Measurements from ENCODE around the gene DEGS2. TPM values are rescaled to one million over a fixed set of nuclear protein-coding genes. Genes with fewer than 3 reads are reported as not detected.
A peak's percentile ranks its signal among the peaks of the same experiment; 100 is the strongest.

DEGS2 gene
- total and polyA plus RNA-seq, 3 donors from 2014 or later: 3.3 to 5.9 (median 3.9) TPM

DNA sequence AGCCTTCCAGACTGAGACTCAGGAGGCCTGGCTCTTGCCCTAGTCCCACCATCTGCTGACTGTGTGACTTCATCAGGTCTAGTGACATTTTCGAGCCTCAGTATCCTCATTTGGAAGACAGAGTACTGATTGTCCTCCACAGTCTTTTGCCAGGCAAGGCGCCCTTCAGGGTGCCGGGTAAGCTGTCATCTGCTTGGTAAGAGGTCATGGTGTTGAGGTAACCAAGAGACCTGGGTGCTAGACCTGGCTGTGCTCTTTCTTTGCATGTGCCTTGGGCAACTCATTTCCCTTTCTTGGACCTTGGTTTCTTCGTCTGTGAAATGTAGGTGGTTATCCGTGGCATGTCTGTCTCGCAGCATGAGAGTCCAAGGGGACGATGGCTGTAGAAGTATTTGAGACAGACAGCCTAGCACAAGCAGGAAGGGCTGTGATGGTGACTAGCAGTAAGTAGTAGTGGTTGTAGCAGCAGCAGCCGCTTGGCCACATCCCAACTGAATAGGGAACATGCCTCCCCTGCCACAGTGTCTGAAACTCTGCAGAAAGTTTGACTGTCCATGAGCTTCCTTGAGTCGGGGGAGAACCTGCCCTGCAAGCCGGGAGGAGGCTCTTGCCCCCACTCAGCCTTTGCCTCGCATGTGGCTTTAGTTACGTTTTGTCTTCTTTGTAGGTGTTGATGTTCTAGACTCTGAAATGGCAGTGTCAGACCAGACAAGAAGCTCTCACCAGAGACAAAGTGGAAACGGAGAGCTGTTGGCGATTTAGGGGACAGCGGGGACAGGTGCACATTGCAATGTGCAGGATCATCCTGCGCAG is 53.9 kb downstream of the DEGS2 start:
- H3K4me3 ChIP-seq: no peak overlapping the region
- H3K27ac ChIP-seq: no peak overlapping the region
- no peaks in the 10 kb centered on the region for H3K9me3 ChIP-seq
- no peak for TF ChIP-seq POLR2A (IDR thresholded peaks at IDR 0.05)
- TF ChIP-seq, protein P1, sequence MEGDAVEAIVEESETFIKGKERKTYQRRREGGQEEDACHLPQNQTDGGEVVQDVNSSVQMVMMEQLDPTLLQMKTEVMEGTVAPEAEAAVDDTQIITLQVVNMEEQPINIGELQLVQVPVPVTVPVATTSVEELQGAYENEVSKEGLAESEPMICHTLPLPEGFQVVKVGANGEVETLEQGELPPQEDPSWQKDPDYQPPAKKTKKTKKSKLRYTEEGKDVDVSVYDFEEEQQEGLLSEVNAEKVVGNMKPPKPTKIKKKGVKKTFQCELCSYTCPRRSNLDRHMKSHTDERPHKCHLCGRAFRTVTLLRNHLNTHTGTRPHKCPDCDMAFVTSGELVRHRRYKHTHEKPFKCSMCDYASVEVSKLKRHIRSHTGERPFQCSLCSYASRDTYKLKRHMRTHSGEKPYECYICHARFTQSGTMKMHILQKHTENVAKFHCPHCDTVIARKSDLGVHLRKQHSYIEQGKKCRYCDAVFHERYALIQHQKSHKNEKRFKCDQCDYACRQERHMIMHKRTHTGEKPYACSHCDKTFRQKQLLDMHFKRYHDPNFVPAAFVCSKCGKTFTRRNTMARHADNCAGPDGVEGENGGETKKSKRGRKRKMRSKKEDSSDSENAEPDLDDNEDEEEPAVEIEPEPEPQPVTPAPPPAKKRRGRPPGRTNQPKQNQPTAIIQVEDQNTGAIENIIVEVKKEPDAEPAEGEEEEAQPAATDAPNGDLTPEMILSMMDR (IDR thresholded peaks at IDR 0.05): no peak
- intact Hi-C loops (cut with DNase I; ENCODE audit: low total_unique reads): no loop called here
- H3K4me1 ChIP-seq: peaks cover 33% of the 10 kb centered on the region
- no peak for DNase-seq
- H3K27me3 ChIP-seq: no peaks in the 10 kb centered on the region
- 90% methylated on average over 15 to 16 of the region's 16 CpGs for WGBS, 2 donors
- no peaks in the 10 kb centered on the region for H3K36me3 ChIP-seq (ENCODE audit: low read depth, missing control alignments)

DNA sequence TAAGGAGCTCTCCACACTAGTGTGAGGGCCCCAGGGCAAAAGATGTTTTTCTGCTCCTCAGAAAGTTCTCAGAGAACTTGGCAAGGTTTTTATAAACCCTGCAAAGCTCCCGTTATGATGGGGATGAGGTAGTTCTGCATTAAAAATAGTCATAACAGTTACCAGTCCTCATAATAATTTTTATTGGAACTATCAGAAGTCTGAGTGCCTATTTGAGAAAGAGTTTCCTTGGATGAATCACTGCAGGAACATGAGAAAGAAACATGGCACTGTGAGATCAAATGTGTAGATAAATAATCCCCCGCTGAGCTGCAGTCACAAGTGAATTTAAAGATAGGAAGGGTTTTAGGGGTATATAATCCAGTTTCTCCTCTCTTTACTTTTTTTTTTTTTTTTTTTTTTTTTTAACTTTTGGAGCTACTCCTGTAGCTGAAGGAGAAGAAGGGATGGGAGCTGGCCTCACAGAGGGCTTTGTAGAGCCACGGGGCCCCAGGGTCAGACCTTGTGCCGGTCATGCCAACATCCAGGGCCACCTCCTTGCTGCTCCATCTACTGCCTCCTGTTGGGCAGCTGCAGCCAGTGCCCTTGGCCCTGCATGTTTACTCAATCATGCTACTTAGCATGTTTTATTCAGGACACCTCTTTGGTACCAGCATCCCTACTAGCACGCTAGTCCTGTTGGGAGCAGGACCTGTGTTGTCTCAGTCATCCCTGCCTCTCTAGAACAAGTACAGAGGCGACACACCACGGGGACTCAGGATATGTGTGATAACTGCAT is 54.7 kb downstream of the DEGS2 start:
- Histone ChIP-seq H3K9me3 (no peaks in the 10 kb centered on the region), H3K27ac (peak overlapping the region in 1 of 2 donors; percentile 28), H3K27me3 (no peaks in the 10 kb centered on the region), H3K36me3 (ENCODE audit: low read depth, missing control alignments) (no peaks in the 10 kb centered on the region), H3K4me3 (no peak overlapping the region), H3K4me1 (peaks cover 33% of the 10 kb centered on the region)
- DNase-seq: no peak
- no peak for TF ChIP-seq POLR2A (IDR thresholded peaks at IDR 0.05)
- TF ChIP-seq, protein P1 (IDR thresholded peaks at IDR 0.05): no peak
- 85 to 87% methylated on average over 7 of the region's 7 CpGs for WGBS, 2 donors
- intact Hi-C loops (cut with DNase I; ENCODE audit: low total_unique reads): no loop called here

DNA sequence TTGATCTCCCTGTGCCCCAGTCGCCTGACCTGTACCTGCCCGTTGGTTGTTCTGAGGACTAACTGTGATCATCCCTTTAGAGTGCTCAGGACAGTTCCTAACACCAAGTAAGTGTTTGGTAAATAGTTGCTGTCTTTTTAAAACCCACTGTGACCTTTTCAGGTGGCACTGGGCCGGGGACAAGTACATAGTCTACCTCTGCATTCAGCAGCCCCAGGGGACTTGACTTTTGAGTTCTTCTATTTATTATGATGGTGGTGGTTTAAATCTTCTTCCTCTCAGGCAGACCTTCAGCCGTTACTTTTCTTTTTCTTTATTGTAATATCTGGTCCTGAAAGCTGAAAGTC is 55.5 kb downstream of the DEGS2 start:
- Histone ChIP-seq H3K9me3 (no peaks in the 10 kb centered on the region), H3K36me3 (ENCODE audit: low read depth, missing control alignments) (no peaks in the 10 kb centered on the region), H3K27me3 (no peaks in the 10 kb centered on the region), H3K4me1 (peaks cover 33% of the 10 kb centered on the region), H3K27ac (peak overlapping the region in 1 of 2 donors; percentile 28), H3K4me3 (no peak overlapping the region)
- TF ChIP-seq, protein P1 (IDR thresholded peaks at IDR 0.05): no peak
- no peak for TF ChIP-seq POLR2A (IDR thresholded peaks at IDR 0.05)
- no peak for DNase-seq
- WGBS, 2 donors: 60 to 72% methylated on average over 4 of the region's 4 CpGs
- intact Hi-C loops (cut with DNase I; ENCODE audit: low total_unique reads): no loop called here

DNA sequence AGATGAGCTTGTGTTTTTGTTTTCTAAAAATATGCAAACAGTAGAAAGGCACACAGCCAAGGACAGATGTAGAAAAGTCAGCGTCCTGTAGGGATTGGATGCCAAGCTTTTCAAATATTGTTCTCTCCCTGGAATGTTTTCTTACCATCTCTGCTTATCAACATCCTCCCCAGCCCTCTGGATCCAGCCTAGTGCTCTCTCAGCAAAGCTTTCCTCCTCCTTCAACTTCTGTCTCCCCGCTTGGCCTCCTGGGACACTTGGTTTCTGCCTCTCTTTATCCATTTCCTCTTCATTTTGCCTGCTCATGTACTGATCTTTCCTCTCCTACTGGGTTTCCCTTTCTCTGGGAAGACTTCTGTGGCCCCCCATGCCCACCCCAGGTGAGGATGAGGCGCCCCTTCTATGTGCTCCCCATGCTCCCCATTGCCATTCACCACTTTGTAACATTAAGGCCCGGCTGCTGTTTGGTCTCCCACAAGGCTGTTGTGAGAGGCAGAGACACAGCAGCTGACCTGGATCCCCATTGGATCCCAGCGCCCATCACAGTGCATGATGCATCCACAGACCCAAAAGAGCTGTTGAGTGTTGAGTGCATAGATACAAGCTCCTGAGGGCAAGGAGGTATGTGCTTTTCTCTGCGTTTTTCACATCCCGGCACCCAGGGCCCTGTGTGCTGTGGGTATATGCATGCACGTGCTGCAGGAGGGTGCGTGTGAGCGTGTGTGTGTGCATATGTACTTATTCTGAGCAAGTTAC is 56.0 kb downstream of the DEGS2 start:
- Histone ChIP-seq H3K36me3 (ENCODE audit: low read depth, missing control alignments) (no peaks in the 10 kb centered on the region), H3K9me3 (no peaks in the 10 kb centered on the region), H3K4me1 (peaks cover 31% of the 10 kb centered on the region), H3K4me3 (no peak overlapping the region), H3K27me3 (no peaks in the 10 kb centered on the region), H3K27ac (peak overlapping the region in 1 of 2 donors; percentile 42)
- no peak for TF ChIP-seq POLR2A (IDR thresholded peaks at IDR 0.05)
- TF ChIP-seq, protein P1 (IDR thresholded peaks at IDR 0.05): no peak
- DNase-seq: peak; percentile 53
- intact Hi-C loops (cut with DNase I; ENCODE audit: low total_unique reads): no loop called here
- WGBS, 2 donors: 64% methylated on average over 10 of the region's 10 CpGs

Measured in testis (tissue), 3 donors.